ENCODE results near the gene KIF5C.

DNA sequence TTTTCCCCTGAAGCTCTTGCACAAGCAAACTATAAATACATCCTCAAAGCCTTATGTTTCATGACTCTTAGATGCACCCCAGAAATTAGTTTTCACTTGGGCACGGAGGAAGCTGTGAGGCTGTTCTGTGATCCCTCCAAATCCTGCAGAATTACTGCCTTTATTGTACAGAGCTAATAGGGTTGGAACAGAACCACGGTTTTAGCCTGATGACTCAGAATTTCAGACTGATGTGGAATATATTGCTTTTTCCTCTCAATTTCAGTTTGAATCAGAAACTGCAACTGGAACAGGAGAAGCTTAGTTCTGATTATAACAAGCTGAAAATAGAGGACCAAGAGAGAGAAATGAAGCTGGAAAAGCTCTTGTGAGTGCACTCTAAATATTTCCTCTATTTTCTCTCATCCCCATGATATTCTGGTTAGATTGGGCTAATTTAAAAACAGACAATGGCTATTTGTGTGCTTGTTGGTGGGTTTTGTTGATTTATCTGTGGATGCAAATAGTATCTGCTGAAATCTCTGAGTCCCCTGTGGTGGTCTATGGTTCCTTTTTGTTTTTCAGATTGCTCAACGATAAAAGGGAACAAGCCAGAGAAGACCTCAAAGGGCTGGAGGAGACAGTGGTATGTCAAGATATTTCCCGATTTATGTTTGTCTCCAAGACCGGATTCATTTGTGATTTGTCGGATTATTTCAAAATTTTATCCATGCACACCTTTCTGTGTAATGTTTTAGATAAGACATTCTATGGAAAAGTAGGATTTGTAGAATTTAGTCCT, 125.3 kb downstream of the KIF5C start:
- TF ChIP-seq RARB (CRISPR knock-in tag; IDR thresholded peaks at IDR 0.05) (no peak), ZFP30 (CRISPR knock-in tag; IDR thresholded peaks at IDR 0.05) (no peak), ZC3H10 (CRISPR knock-in tag; IDR thresholded peaks at IDR 0.05) (no peak), BACH2 (CRISPR knock-in tag; IDR thresholded peaks at IDR 0.05; ENCODE audit: borderline replicate concordance) (no peak), SNAI2 (CRISPR knock-in tag; IDR thresholded peaks at IDR 0.05) (no peak), TCF4 (CRISPR knock-in tag; IDR thresholded peaks at IDR 0.05; ENCODE audit: borderline replicate concordance) (no peak), ARNTL (CRISPR knock-in tag; IDR thresholded peaks at IDR 0.05; ENCODE audit: borderline replicate concordance, low read depth) (no peak), CSDC2 (CRISPR knock-in tag; IDR thresholded peaks at IDR 0.05) (no peak), GLIS3 (CRISPR knock-in tag; IDR thresholded peaks at IDR 0.05) (no peak), ZNF565 (CRISPR knock-in tag; conservative IDR thresholded peaks at IDR 0.05; ENCODE audit: low read depth) (no peak)
- TF ChIP-seq, protein P1, sequence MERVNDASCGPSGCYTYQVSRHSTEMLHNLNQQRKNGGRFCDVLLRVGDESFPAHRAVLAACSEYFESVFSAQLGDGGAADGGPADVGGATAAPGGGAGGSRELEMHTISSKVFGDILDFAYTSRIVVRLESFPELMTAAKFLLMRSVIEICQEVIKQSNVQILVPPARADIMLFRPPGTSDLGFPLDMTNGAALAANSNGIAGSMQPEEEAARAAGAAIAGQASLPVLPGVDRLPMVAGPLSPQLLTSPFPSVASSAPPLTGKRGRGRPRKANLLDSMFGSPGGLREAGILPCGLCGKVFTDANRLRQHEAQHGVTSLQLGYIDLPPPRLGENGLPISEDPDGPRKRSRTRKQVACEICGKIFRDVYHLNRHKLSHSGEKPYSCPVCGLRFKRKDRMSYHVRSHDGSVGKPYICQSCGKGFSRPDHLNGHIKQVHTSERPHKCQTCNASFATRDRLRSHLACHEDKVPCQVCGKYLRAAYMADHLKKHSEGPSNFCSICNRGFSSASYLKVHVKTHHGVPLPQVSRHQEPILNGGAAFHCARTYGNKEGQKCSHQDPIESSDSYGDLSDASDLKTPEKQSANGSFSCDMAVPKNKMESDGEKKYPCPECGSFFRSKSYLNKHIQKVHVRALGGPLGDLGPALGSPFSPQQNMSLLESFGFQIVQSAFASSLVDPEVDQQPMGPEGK (CRISPR knock-in tag; IDR thresholded peaks at IDR 0.05; ENCODE audit: borderline replicate concordance), result no peak
- TF ChIP-seq, protein P2, sequence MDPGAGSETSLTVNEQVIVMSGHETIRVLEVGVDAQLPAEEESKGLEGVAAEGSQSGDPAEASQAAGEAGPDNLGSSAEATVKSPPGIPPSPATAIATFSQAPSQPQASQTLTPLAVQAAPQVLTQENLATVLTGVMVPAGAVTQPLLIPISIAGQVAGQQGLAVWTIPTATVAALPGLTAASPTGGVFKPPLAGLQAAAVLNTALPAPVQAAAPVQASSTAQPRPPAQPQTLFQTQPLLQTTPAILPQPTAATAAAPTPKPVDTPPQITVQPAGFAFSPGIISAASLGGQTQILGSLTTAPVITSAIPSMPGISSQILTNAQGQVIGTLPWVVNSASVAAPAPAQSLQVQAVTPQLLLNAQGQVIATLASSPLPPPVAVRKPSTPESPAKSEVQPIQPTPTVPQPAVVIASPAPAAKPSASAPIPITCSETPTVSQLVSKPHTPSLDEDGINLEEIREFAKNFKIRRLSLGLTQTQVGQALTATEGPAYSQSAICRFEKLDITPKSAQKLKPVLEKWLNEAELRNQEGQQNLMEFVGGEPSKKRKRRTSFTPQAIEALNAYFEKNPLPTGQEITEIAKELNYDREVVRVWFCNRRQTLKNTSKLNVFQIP (CRISPR knock-in tag; IDR thresholded peaks at IDR 0.05; ENCODE audit: borderline replicate concordance, low read depth), result no peak
- TF ChIP-seq, protein P3, sequence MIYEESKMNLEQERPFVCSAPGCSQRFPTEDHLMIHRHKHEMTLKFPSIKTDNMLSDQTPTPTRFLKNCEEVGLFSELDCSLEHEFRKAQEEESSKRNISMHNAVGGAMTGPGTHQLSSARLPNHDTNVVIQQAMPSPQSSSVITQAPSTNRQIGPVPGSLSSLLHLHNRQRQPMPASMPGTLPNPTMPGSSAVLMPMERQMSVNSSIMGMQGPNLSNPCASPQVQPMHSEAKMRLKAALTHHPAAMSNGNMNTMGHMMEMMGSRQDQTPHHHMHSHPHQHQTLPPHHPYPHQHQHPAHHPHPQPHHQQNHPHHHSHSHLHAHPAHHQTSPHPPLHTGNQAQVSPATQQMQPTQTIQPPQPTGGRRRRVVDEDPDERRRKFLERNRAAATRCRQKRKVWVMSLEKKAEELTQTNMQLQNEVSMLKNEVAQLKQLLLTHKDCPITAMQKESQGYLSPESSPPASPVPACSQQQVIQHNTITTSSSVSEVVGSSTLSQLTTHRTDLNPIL (CRISPR knock-in tag; IDR thresholded peaks at IDR 0.05; ENCODE audit: low read depth), result no peak
- TF ChIP-seq, protein P4, sequence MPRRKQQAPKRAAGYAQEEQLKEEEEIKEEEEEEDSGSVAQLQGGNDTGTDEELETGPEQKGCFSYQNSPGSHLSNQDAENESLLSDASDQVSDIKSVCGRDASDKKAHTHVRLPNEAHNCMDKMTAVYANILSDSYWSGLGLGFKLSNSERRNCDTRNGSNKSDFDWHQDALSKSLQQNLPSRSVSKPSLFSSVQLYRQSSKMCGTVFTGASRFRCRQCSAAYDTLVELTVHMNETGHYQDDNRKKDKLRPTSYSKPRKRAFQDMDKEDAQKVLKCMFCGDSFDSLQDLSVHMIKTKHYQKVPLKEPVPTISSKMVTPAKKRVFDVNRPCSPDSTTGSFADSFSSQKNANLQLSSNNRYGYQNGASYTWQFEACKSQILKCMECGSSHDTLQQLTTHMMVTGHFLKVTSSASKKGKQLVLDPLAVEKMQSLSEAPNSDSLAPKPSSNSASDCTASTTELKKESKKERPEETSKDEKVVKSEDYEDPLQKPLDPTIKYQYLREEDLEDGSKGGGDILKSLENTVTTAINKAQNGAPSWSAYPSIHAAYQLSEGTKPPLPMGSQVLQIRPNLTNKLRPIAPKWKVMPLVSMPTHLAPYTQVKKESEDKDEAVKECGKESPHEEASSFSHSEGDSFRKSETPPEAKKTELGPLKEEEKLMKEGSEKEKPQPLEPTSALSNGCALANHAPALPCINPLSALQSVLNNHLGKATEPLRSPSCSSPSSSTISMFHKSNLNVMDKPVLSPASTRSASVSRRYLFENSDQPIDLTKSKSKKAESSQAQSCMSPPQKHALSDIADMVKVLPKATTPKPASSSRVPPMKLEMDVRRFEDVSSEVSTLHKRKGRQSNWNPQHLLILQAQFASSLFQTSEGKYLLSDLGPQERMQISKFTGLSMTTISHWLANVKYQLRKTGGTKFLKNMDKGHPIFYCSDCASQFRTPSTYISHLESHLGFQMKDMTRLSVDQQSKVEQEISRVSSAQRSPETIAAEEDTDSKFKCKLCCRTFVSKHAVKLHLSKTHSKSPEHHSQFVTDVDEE (CRISPR knock-in tag; IDR thresholded peaks at IDR 0.05), result no peak

Measured in SK-N-SH treated with all-trans-retinoic acid at 6 μM for 48 hours (cell line).